Activated T-helper 17 cell treated with anti-CD3 and anti-CD28 coated beads, Interleukin-2, amount 50 U/mL, for 72 hours (primary cell): ENCODE results near the gene NCAPD2. TPM values are rescaled to one million over a fixed set of nuclear protein-coding genes. Genes with fewer than 3 reads are reported as not detected.
"Not testable (repeated sequence)": the region's sequence is repeated elsewhere in the genome, so short reads cannot be mapped to it uniquely, and the experiment has no call there.

ENCODE experiments used
- ATAC-seq: fragments of 150-1000 bp; cut with Tn5 transposase; replicated peaks from 2 replicates; pipeline ENCODE4 v1.10.0; 2021; ENCODE audit warnings: mild to moderate bottlenecking, moderate library complexity
- H3K27ac Mint-ChIP-seq: one replicate; pipeline ENCODE4 v1.8.0; 2022; ENCODE audit warnings: mixed read lengths
- H3K27me3 Mint-ChIP-seq: one replicate; pipeline ENCODE4 v1.8.0; 2022; ENCODE audit warnings: mixed read lengths
- H3K36me3 Mint-ChIP-seq: one replicate; pipeline ENCODE4 v1.8.0; 2022; ENCODE audit warnings: low read depth, mild to moderate bottlenecking, mixed read lengths
- H3K4me1 Mint-ChIP-seq: one replicate; pipeline ENCODE4 v1.8.0; 2022; ENCODE audit warnings: mixed read lengths
- H3K4me3 Mint-ChIP-seq: one replicate; pipeline ENCODE4 v1.8.0; 2022; ENCODE audit warnings: mild to moderate bottlenecking, mixed read lengths
- H3K9me3 Mint-ChIP-seq: one replicate; pipeline ENCODE4 v1.8.0; 2022; ENCODE audit warnings: mixed read lengths
- total RNA-seq, 2 donors: library from RNA; stranded (reverse); gene quantifications; one replicate each; pipeline ENCODE4 v1.2.3, GENCODE V29; 2022

The NCAPD2 gene
- total RNA-seq, 2 donors from 2014 or later, result 167 to 176 TPM

DNA sequence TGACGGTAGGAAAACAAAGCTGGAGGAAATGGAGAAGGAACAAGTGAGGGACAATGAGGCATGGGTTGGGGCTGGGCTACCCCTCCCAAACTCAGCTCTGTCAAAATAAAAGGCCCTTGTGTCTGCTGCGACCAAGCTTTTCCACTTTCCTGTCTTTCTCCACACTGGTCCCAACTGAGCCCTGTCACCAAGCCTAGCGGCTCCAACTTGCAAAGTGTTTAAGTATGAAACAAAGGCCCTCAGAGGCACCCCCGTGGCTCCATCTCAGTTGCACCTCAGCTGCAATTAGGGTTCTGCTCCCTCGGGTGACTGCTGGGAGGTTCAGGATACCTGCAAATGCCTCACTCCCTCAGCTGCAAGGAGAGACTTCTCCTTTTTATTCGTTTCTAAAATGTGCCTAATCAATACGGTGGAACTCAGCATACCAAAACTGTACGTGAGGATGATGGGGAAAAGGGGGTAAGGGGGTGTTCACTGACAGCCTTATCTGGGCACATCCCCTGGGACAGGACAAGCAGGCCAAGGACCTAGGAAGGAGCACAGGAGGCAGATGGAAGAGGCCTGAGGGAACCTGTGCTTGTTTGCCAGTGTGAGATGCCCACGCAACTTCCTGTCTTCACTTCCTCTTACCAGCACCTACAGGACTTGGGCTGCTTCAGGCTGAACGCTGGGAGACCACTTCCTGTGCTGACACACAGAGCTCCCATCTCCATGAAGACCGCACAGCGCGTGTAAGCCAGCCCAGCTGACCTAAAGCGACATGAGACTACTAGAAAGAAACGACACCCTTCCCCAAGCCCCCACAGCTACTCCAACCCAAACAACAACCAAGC lies 32.3 kb upstream of the NCAPD2 start:
- peak overlapping the region; percentile 94 for H3K27ac Mint-ChIP-seq
- no peaks in the 10 kb centered on the region for H3K9me3 Mint-ChIP-seq
- peaks cover 59% of the 10 kb centered on the region for H3K4me1 Mint-ChIP-seq
- H3K4me3 Mint-ChIP-seq, result peak overlapping the region; percentile 79
- ATAC-seq, result peak; percentile 89
- no peaks in the 10 kb centered on the region for H3K27me3 Mint-ChIP-seq
- H3K36me3 Mint-ChIP-seq, result peaks cover 100% of the 10 kb centered on the region

DNA sequence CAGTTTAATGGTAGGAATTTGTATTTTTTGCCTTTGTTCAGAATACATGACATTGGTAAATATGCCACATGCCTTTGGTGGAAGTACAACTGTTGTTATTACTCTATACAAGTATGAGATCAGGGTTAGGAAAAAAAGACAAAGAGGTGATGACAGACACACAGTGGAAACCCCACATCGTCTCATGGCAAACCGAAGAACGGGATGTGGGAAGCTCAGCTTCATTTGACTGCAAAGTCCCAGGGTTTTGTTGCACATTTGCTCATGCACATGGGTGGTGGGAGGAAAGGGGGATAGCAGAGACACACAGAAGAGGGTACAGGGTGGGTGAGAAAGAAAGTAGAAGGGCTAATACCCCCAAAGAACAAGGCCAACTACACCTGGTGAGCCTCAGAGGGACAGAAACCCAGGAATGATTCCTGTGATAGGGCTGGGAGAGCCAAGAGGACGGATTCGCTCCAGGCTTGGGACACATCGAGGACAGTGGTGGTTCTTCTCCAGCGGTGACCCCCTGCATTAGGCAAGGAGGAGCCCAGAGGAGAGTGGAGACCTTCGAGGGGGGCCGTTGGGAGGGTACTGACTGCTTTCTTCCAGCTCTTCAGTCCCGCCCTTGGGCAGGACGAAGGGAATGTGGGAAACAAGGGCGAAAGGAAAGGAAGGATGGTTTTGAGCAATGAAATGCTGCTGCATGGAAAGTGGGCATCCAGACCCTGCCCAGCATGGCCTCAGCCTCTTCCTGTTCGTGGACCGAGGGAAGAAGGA lies 31.5 kb upstream of the NCAPD2 start:
- Mint-ChIP-seq H3K36me3 (peaks cover 100% of the 10 kb centered on the region), H3K4me3 (peak overlapping the region; percentile 79), H3K27me3 (no peaks in the 10 kb centered on the region), H3K27ac (peak overlapping the region; percentile 94), H3K4me1 (peaks cover 67% of the 10 kb centered on the region), H3K9me3 (no peaks in the 10 kb centered on the region)
- ATAC-seq, result peak; percentile 62

GRCh38 chr12:6463216-6463615 lies 30.7 kb upstream of the NCAPD2 start:
- H3K27ac Mint-ChIP-seq, result peak overlapping the region; percentile 94

GRCh38 chr12:6463858-6464257 lies 30.0 kb upstream of the NCAPD2 start:
- Mint-ChIP-seq H3K4me3 (peak overlapping the region; percentile 79), H3K27ac (peak overlapping the region; percentile 94), H3K36me3 (peaks cover 100% of the 10 kb centered on the region), H3K9me3 (no peaks in the 10 kb centered on the region), H3K27me3 (no peaks in the 10 kb centered on the region), H3K4me1 (peaks cover 72% of the 10 kb centered on the region)
- ATAC-seq, result no peak

More at GRCh38 chr12:6463216-6463615, 30.7 kb upstream of the NCAPD2 start:
- H3K27me3 Mint-ChIP-seq, result no peaks in the 10 kb centered on the region
- peaks cover 100% of the 10 kb centered on the region for H3K36me3 Mint-ChIP-seq
- no peak for ATAC-seq
- H3K9me3 Mint-ChIP-seq, result no peaks in the 10 kb centered on the region
- H3K4me3 Mint-ChIP-seq, result peak overlapping the region; percentile 79
- H3K4me1 Mint-ChIP-seq, result peaks cover 71% of the 10 kb centered on the region

DNA sequence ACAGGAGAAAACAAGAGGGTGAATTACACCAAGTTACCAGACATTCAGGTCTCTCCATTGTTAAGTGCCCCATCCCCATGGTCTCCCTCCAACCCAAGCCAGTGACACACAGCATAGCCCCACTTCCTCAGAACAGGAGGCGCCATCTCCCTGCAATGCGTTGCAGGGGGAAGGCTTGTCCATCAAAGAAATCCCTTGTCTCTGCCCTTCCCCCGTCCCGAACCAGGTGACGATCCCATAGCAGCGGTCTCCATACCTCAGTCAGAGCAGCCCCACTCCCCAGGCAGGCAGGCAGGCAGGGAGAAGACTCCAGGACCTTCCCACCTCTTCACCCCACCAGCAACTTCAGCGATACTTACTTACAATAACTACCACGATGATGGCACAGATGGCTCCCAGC lies 29.4 kb upstream of the NCAPD2 start:
- peaks cover 66% of the 10 kb centered on the region for H3K4me1 Mint-ChIP-seq
- H3K36me3 Mint-ChIP-seq, result peaks cover 100% of the 10 kb centered on the region
- no peaks in the 10 kb centered on the region for H3K9me3 Mint-ChIP-seq
- no peak for ATAC-seq
- H3K27me3 Mint-ChIP-seq, result no peaks in the 10 kb centered on the region
- H3K4me3 Mint-ChIP-seq, result peak overlapping the region; percentile 79
- H3K27ac Mint-ChIP-seq, result peak overlapping the region; percentile 94

DNA sequence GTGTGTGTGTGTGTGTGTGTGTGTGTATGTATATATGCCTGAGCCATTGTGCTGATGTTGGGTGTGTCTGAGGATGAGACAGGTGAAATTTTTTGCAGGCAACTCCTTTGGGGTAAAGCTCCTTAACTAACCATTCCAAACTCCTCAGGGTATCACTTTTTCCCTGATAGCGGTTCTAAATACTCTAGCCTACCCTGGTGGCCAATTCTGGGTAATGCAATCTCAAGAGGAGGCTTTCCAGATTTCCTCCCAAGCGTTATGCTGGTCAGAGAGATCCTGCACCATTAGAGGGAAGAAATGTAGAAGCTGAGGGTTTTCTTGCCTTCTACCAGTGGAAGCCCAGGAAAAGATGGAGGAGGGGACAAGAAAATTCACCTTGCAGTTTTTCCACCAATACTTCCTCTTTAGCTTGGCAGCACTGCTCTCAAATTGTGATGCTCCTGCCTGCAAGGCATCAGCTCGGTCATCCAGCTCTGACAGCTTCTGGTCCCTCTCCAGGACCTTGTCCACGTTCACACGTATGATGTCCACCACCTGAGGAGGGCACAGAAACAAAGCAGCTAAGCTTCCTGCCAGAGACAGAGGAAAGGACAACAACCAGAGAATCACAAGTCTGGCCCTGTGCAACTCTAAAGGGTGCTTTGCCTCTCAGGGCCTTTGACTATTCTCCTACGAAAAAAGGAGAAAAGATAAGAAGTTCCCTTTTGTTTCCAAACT lies 28.3 kb upstream of the NCAPD2 start:
- ATAC-seq, result no peak
- Mint-ChIP-seq H3K36me3 (peaks cover 98% of the 10 kb centered on the region), H3K4me1 (peaks cover 66% of the 10 kb centered on the region), H3K27ac (peak overlapping the region; percentile 60), H3K4me3 (peak overlapping the region; percentile 79), H3K9me3 (no peaks in the 10 kb centered on the region), H3K27me3 (no peaks in the 10 kb centered on the region)

DNA sequence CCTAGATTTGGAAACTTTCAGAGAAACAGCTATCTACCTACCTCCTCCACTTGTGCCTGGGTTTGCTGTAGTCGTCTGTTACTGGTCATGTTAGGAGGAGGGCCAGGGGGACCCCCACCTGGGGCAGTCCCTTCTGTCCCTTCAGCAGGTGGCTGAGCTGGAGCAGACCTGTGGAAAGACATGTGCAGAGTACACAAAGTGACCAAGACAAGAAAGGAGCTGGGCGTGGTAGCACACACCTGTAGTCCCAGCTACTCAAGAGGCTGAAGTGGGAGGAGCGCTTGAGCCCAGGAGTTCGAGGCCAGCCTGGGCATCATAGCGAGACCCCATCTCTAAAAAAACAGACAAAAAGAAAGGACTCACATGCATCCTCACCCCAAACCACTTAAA lies 27.7 kb upstream of the NCAPD2 start:
- H3K9me3 Mint-ChIP-seq, result no peaks in the 10 kb centered on the region
- no peaks in the 10 kb centered on the region for H3K27me3 Mint-ChIP-seq
- H3K27ac Mint-ChIP-seq, result peak overlapping the region; percentile 60

GRCh38 chr12:6466751-6467150 lies 27.2 kb upstream of the NCAPD2 start:
- not testable (repeated sequence) for H3K9me3 Mint-ChIP-seq, H3K27me3 Mint-ChIP-seq, ATAC-seq
- Mint-ChIP-seq H3K4me3 (peak overlapping the region; percentile 79), H3K27ac (peak overlapping the region; percentile 60), H3K36me3 (peaks cover 92% of the 10 kb centered on the region), H3K4me1 (peaks cover 62% of the 10 kb centered on the region)

More for the DNA sequence above, 27.7 kb upstream of the NCAPD2 start:
- ATAC-seq, result no peak
- H3K36me3 Mint-ChIP-seq, result peaks cover 98% of the 10 kb centered on the region
- peaks cover 63% of the 10 kb centered on the region for H3K4me1 Mint-ChIP-seq
- H3K4me3 Mint-ChIP-seq, result peak overlapping the region; percentile 79

DNA sequence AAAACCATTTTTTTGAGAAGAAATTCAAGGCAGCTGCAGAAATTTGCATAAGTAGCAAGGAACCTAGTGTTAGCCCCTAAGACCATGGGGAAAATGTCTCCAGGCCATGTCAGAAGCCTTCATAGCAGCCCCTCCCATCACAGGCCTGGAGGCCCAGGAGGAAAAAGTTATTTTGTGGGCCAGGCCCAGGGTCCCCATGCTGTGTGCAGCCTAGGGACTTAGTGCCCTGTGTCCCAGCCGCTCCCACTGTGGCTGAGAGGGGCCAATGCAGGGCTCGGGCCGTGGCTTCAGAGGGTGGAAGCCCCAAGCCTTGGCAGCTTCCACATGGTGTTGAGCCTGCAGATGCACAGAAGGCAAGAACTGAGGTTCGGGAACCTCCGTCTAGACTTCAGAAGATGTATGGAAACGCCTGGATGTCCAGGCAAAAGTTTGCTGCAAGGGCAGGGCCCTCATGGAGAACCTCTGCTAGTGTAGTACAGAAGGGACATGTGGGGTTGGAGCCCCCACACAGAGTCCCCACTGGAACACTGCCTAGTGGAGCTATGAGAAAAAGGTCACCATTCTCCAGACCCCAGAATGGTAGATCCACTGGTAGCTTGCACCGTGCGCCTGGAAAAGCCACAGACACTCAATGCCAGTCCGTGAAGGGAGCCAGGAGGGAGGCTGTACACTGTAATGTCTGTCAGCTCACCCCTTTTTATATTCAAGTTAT lies 26.2 kb upstream of the NCAPD2 start:
- not testable (repeated sequence) for ATAC-seq, H3K27me3 Mint-ChIP-seq, H3K9me3 Mint-ChIP-seq
- Mint-ChIP-seq H3K4me1 (peaks cover 53% of the 10 kb centered on the region), H3K4me3 (peak overlapping the region; percentile 79), H3K36me3 (peaks cover 83% of the 10 kb centered on the region), H3K27ac (peak overlapping the region; percentile 90)

GRCh38 chr12:6468283-6468575 lies 25.7 kb upstream of the NCAPD2 start:
- H3K4me1 Mint-ChIP-seq, result peaks cover 48% of the 10 kb centered on the region

DNA sequence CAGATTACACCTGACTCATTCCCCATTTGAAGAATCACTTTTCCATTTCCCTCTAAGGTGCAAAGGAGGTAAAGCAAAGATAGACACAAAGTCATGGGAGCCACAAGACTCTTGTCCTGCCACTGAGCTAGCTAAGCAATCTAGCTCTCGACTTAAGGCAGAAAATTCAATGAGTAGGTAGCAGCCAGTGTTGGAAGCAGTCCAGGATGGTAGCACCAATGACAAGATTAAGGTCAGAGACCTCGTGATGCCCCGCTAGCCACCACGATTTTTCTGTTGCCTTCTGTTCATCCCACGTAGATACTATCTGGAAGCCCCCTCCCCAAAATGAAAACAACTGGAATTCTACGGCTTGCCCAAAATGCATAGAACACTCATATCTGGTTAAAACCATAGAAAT lies 24.8 kb upstream of the NCAPD2 start:
- H3K4me3 Mint-ChIP-seq, result peak overlapping the region; percentile 79
- no peak for ATAC-seq
- H3K9me3 Mint-ChIP-seq, result no peaks in the 10 kb centered on the region
- no peaks in the 10 kb centered on the region for H3K27me3 Mint-ChIP-seq
- H3K27ac Mint-ChIP-seq, result peak overlapping the region; percentile 90
- peaks cover 69% of the 10 kb centered on the region for H3K36me3 Mint-ChIP-seq
- H3K4me1 Mint-ChIP-seq, result peaks cover 39% of the 10 kb centered on the region

More at GRCh38 chr12:6468283-6468575, 25.7 kb upstream of the NCAPD2 start:
- Mint-ChIP-seq H3K4me3 (peak overlapping the region; percentile 79), H3K27me3 (no peaks in the 10 kb centered on the region), H3K36me3 (peaks cover 78% of the 10 kb centered on the region), H3K27ac (peak overlapping the region; percentile 90), H3K9me3 (no peaks in the 10 kb centered on the region)
- no peak for ATAC-seq

DNA sequence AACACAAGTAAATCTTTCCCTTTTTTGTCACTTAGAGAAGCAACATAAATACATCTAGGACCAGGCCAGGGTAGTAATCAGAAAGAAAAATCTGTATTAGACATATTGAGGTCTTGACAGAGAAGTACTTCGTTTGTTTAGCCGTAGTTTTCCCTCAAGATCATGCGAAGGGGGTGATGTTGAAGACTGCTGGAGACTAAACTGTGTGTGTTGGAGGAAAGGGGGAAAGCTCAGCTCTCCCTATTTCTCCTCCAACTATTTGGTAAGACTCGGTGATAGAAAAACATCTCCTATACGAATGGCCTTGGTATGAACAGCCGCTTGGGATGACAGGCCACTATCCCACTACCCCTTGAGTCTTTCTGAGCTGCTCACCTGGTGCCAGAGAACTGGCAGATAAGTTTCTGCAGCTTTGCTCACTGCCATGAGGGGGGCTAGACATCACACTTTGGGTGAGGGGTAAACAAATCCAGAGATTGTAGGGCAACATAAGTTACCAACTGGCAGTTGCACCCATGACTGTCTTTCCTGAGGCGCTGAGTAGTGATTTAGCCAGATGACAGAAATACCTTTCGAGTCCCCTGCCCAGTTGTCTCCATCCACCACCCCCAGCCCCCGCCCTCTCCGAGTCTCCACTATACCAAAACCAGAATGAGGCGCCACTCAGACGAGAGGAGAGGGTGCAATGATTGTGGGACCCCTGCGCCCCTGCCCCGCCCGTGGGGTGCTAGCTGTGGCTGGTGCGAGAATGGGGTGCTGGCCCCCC lies 24.1 kb upstream of the NCAPD2 start:
- ATAC-seq, result no peak
- Mint-ChIP-seq H3K36me3 (peaks cover 62% of the 10 kb centered on the region), H3K4me3 (peak overlapping the region; percentile 79), H3K27me3 (no peaks in the 10 kb centered on the region), H3K9me3 (no peaks in the 10 kb centered on the region), H3K27ac (peak overlapping the region; percentile 90), H3K4me1 (peaks cover 33% of the 10 kb centered on the region)

DNA sequence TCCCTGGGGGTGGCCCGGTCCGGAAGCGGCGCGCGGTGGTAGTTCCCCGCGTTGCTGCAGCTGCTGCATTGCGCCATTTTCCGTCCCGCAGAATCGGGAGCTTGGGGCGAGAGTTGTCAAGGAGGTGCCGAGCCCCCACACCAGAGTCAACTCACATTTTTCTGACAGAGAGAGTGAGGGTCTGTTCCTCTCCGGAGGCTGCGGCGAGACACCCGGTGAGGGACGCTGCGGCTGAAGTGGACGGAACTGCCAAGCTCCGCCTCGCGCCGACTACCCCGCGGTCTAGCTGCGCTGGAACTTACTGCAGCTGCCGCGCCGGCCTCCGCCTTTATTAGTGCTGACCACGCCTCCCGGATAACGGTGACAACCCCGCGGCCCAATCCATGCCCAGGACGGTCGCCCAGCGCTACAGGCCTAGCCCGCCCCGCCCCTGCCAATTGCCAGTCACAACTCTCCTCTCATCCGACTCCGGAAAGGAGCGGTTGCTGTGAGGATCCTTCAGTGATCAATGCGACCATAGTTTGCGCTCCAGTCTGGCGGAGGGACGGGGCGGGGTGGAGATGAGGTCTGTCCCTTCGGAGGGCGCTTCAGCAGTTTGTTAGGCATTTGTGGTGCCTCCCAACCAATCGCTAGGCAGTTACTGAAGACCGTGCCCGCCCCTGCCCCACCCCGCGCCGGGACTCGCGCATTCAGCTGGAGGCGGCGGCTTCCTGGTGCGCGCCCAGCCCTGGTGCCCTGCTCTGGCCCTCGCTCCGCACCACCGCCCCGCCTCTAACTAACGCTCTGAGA lies 23.3 kb upstream of the NCAPD2 start, which contains the start of gene VAMP1:
Gene VAMP1 (minus strand): TSS at position 303 of the 789 bp plus-strand sequence. CDS start 146 bp downstream, at position 157.
- peak within 1 kb of the TSS; percentile 79 for H3K4me3 Mint-ChIP-seq
- H3K36me3 Mint-ChIP-seq, result peaks cover 54% of the 10 kb centered on the region
- no peaks in the 10 kb centered on the region for H3K9me3 Mint-ChIP-seq
- peak; percentile 89 for ATAC-seq
- peaks cover 30% of the 10 kb centered on the region for H3K4me1 Mint-ChIP-seq
- H3K27ac Mint-ChIP-seq, result peak within 1 kb of the TSS; percentile 90
- no peaks in the 10 kb centered on the region for H3K27me3 Mint-ChIP-seq
